Lower lobe of right lung (tissue), 2 donors: Measurements from ENCODE around the gene COL23A1. TPM values are rescaled to one million over a fixed set of nuclear protein-coding genes. Genes with fewer than 3 reads are reported as not detected.

Source experiments
- ATAC-seq, 2 donors: fragments of 200-7000 bp; cut with Tn5 transposase; one replicate each; pipeline ENCODE4 v1.9.1; 2020 to 2022; ENCODE audit warnings: mild to moderate bottlenecking in 2 of 2, moderate library complexity in 2 of 2
- DNase-seq: peaks from one replicate; pipeline ENCODE4 v3.0.0-alpha.2; 2020
- H3K27ac ChIP-seq: fragments of 200-600 bp; one replicate; pipeline ENCODE4 v1.8.0; 2022
- H3K27me3 ChIP-seq: fragments of 200-600 bp; one replicate; pipeline ENCODE4 v1.8.0; 2022; ENCODE audit warnings: low read depth
- H3K36me3 ChIP-seq: fragments of 200-600 bp; one replicate; pipeline ENCODE4 v1.8.0; 2022; ENCODE audit warnings: mild to moderate bottlenecking
- H3K4me1 ChIP-seq: fragments of 200-600 bp; one replicate; pipeline ENCODE4 v1.8.0; 2022
- H3K4me3 ChIP-seq: fragments of 200-600 bp; one replicate; pipeline ENCODE4 v1.8.0; 2022; ENCODE audit warnings: mild to moderate bottlenecking
- H3K9me3 ChIP-seq: fragments of 200-600 bp; one replicate; pipeline ENCODE4 v1.8.0; 2022
- intact Hi-C: fragments of 100-400 bp; cut with DNase I; formaldehyde crosslinking; loops from one replicate; pipeline ENCODE4 v1.11.0; 2022
- total RNA-seq: library from RNA; stranded (reverse); fragmentation: NEBNext Ultra II Directional; extraction: Animal tissue kit (Norgen Biotek cat#: 25700); gene quantifications from one replicate; pipeline ENCODE4 v1.2.1, GENCODE V29; 2021
- TF ChIP-seq, protein P1 (sequence below): fragments of 200-600 bp; IDR thresholded peaks from one replicate; pipeline ENCODE4 v1.8.0; 2022; ENCODE audit warnings: antibody characterized with exemption, mild to moderate bottlenecking
- donor health status: DM: no; HTN: yes; CAD: no; lungs with severe emphysema.

Gene COL23A1
- total RNA-seq, 1 donor from 2014 or later: 1.2 TPM

GRCh38 chr5:178577944-178578343, 12.2 kb downstream of the COL23A1 start:
- Histone ChIP-seq H3K4me1 (no peaks in the 10 kb centered on the region), H3K36me3 (no peaks in the 10 kb centered on the region), H3K9me3 (no peaks in the 10 kb centered on the region), H3K4me3 (no peak overlapping the region), H3K27me3 (peaks cover 40% of the 10 kb centered on the region), H3K27ac (no peak overlapping the region)
- intact Hi-C loops: no loop called here
- no peak for ATAC-seq
- no peak for DNase-seq
- TF ChIP-seq, protein P1, sequence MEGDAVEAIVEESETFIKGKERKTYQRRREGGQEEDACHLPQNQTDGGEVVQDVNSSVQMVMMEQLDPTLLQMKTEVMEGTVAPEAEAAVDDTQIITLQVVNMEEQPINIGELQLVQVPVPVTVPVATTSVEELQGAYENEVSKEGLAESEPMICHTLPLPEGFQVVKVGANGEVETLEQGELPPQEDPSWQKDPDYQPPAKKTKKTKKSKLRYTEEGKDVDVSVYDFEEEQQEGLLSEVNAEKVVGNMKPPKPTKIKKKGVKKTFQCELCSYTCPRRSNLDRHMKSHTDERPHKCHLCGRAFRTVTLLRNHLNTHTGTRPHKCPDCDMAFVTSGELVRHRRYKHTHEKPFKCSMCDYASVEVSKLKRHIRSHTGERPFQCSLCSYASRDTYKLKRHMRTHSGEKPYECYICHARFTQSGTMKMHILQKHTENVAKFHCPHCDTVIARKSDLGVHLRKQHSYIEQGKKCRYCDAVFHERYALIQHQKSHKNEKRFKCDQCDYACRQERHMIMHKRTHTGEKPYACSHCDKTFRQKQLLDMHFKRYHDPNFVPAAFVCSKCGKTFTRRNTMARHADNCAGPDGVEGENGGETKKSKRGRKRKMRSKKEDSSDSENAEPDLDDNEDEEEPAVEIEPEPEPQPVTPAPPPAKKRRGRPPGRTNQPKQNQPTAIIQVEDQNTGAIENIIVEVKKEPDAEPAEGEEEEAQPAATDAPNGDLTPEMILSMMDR: no peak

GRCh38 chr5:178577376-178577839, 12.8 kb downstream of the COL23A1 start:
- H3K4me1 ChIP-seq: no peaks in the 10 kb centered on the region
- H3K36me3 ChIP-seq: no peaks in the 10 kb centered on the region

GRCh38 chr5:178576591-178577351, 13.4 kb downstream of the COL23A1 start:
- TF ChIP-seq, protein P1: no peak
- DNase-seq: no peak
- no peaks in the 10 kb centered on the region for H3K36me3 ChIP-seq
- ATAC-seq: peak in 1 of 2 donors; percentile 29
- H3K27me3 ChIP-seq: peaks cover 40% of the 10 kb centered on the region
- no peaks in the 10 kb centered on the region for H3K9me3 ChIP-seq
- H3K27ac ChIP-seq: no peak overlapping the region
- H3K4me3 ChIP-seq: peak overlapping the region; percentile 29
- H3K4me1 ChIP-seq: no peaks in the 10 kb centered on the region
- intact Hi-C loops: no loop called here

More at GRCh38 chr5:178577376-178577839, 12.8 kb downstream of the COL23A1 start:
- intact Hi-C loops: no loop called here
- H3K27me3 ChIP-seq: peaks cover 40% of the 10 kb centered on the region
- no peak for DNase-seq
- ATAC-seq: peak in 1 of 2 donors; percentile 35
- H3K9me3 ChIP-seq: no peaks in the 10 kb centered on the region
- no peak overlapping the region for H3K27ac ChIP-seq
- TF ChIP-seq, protein P1: no peak
- H3K4me3 ChIP-seq: peak overlapping the region; percentile 29

DNA sequence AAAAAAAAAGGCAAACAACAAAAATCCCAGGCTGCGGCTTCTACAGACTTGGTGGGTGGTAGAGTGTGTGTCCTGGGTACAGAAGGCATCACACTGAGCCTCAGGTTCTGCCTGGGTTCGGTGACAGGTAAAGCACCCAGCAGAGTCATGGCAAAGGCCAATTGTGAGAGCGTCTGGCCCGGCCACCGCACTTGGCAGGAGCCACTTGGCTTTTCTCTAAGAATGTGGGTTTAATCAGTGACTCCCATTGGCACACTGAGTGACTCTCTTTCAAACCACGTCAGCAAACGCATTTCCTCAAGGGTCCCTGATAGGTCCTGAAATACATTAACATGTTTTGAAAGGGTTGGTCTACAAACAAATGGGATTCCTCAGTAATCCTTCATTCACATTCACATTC, 17.0 kb downstream of the COL23A1 start:
- TF ChIP-seq, protein P1: no peak
- H3K36me3 ChIP-seq: no peaks in the 10 kb centered on the region
- intact Hi-C loops: no loop called here
- no peak overlapping the region for H3K4me3 ChIP-seq
- no peaks in the 10 kb centered on the region for H3K4me1 ChIP-seq
- peaks cover 35% of the 10 kb centered on the region for H3K27me3 ChIP-seq
- ATAC-seq (no peak), DNase-seq (no peak)
- H3K27ac ChIP-seq: no peak overlapping the region
- H3K9me3 ChIP-seq: no peaks in the 10 kb centered on the region

DNA sequence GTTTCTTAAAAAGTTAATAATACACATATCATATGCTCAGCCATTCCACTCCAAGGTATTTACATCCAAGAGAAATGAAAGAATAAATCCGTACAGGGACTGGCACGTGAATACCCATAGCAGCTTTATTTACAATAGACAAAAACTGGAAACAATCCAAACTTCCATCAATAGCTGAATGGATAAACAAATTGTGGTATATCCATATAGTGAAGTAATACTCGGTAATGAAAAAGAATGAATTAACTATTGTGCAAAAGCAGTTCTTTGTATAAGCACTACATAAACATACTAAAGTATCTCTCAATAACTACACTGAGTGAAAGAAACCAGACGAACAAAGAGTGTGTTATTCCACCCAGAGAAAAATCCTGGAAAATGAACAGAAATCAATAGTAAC, 17.6 kb downstream of the COL23A1 start:
- Histone ChIP-seq H3K27me3 (peaks cover 29% of the 10 kb centered on the region), H3K4me3 (no peak overlapping the region), H3K4me1 (no peaks in the 10 kb centered on the region), H3K9me3 (no peaks in the 10 kb centered on the region), H3K27ac (no peak overlapping the region), H3K36me3 (no peaks in the 10 kb centered on the region)
- ATAC-seq: no peak
- TF ChIP-seq, protein P1: no peak
- intact Hi-C loops: no loop called here
- DNase-seq: no peak
